GM10847 (cell line): Measurements from ENCODE around the gene MGAT5.

ENCODE experiments used
- POLR2A ChIP-seq: IDR thresholded peaks from 2 replicates; pipeline ENCODE4 v1.6.1; 2011; ENCODE audit not compliant: insufficient read length; ENCODE audit errors: extremely low read depth

The MGAT5 gene

DNA sequence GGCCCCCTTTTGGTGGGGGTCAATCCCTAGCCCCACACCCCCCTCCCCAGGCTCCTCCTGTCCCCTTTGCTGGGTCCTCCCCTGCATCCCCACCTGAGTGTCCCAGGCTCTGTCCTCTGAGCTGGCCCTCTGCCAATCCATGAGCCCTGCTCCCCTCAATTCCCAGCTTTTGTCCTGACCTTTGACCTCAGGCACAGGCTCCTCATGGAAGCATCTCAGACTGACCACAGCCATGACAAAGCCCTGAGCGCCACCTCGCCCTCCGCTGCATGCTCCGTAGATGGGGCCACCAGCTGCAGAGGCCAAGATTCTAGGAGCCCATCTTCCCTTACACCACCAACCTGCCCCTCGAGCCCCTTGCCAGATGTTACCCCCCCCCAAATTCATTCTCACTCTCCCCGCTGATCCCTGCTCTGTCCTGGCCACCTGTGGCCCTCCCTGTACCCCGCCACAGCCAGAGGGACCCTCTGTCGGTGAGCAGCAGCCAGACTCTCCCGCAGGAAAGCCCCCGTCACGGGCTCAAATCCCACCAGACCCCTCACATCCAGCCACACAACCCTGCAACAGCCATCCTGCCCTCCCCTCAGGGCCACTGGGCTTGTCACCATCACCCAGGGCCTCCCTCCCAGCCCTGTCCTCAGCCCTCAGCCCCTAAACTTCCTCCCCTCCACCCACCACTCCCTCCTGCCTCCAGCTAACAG lies 206.0 kb downstream of the MGAT5 start:
- TF ChIP-seq POLR2A: no peak

DNA sequence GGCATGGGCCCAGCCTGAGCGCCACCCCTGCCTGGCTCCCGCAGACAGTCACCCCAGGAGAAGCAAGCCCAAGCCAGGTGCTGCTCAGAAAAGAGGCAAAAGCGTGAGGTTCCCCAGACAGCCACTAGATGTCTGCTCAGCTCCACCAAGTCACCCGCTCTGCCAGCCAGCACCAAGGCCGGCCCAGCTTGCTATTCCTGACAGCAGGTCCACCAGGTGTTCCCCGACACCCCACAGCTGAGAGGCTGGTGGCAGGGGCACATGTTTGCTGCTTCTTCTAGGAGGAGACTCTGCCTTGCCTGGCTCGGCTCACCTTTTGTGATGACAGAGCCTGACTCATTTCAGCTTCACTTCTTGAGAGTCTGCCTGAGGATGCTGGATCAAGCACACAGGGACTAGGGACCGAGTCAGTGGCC lies 206.7 kb downstream of the MGAT5 start:
- TF ChIP-seq POLR2A: no peak

DNA sequence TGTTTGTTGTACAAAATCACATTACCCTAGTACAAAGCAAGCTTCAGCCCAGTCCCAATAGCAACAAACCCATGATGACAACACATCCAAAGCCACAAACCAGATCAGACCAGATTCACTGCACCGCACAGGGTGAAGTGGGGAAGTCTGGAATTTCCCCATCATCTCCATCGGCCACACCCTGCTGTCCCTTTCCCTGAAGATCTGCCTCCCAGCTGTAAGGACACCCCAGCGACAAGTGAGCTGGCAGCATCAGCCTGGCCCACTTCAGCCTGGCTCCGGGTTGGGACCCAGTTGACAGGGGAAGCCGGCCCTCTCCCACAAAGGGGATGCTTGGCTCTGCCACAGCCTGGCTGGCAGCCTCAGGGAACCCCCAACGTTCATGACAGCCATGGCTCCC lies 207.6 kb downstream of the MGAT5 start:
- no peak for TF ChIP-seq POLR2A

DNA sequence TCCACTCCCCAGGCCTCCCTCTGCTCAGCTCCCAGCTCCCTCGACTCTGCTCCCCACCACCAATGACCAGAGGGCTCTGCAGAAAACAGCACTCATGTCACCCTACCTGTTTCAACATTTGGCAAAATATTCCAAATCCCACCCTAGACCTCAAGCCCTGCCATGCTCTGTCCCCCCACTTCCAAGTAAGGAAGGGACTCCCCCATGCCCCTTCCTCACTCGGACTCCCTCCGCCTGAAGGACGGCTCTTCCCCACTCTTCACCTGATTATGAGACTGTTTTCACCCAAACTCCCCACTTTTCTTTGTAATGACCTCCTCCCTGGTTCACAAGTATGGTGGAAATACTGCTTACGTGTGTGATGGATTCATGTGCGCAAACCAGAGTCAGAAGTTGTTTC lies 208.4 kb downstream of the MGAT5 start:
- TF ChIP-seq POLR2A: no peak

DNA sequence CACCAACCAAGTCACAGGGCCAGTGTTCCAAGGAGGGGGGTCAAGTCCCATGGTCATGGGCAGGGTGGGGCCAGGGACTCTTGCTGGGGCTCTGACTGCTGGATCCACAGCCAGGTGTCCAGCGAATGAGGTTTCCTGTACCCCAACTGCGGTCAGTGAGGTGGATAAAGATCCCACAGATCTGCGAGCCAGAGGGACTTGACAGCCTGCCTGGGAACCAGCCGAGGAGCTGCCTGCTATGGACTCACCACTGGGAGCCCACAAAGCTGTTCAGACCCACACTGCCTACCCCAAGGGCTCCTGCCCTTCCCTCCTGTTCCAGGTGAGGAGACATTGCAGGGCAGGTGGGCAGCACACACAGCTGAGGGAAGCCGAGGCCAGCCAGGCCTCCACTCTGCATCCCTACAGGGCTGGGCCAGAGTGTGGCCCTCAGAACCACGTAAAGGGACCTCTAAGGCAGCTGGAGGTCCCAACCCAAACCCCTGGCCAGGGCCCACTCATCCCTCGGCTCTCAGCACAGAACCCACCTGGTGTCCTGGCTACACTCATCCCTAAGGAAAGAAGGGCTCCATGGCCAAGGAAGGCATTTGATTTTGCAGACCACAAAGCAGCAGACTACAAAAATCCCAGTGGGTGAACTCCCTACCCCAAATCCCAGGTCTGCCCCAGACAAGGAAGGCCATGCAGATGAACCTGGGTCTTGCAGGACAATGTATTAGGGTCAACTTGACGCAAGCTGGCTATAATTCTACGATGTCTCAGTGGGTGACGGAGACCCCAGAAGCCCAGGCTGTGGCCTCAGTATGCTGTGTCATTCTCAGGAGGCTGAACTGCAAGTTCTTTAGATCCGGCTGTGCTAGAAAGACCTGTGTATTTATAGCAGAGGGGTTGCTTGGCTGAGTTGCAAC lies 209.2 kb downstream of the MGAT5 start:
- TF ChIP-seq POLR2A: no peak

DNA sequence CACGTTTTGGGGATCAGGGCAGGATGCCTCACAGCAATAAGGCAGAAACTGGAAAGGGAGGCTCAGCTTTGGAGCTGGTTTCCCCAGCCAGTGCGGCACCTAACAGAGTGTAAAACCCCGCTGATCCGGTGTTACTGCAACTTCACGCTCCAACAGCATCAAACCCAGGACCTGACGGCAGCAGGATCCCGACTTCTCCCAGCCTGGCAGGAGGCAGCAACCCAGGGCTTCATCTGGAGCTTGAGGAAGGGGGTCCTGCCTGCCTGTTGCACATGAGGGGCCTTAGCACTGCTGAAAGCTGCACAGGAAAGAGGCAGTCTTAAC lies 209.8 kb downstream of the MGAT5 start:
- no peak for TF ChIP-seq POLR2A

DNA sequence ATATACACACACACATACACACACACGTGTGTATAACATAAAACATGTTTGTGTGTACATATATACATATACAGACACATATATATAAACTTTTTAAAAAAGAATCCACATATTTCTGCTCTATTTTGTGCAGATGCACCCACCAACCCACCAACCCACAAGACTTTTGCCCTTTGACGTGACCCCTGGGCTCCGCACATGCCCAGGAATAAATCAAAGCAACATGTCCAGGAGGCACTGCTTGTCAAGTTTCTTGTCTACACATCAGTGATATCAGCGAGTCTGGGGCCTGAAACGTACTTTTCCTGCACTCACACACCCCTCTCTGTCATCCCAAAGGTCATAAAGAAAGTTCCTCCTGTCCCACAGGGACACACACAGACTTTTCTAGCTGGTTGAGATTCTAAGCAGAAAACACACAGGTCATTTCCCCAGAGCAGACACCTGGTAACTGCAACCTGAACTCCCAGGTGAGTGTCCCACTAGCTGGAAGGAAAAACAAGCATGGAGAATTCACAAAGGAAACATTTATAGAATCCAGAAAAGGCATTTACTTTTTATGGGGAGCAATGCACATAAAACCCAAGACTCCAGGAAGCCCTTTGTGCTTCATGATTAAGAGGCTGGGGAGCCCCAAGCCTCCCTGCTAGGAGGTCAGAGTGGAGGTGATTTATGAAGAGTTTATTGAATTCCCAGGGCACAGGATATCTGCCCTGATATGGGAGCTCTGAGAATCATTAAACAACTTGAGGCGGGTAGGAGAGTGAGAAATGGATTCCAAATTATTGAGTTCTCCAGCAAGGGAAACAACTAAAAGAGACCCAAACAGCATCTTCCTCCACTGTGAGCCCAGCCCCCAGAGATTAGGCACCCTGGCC lies 211.6 kb downstream of the MGAT5 start:
- no peak for TF ChIP-seq POLR2A

DNA sequence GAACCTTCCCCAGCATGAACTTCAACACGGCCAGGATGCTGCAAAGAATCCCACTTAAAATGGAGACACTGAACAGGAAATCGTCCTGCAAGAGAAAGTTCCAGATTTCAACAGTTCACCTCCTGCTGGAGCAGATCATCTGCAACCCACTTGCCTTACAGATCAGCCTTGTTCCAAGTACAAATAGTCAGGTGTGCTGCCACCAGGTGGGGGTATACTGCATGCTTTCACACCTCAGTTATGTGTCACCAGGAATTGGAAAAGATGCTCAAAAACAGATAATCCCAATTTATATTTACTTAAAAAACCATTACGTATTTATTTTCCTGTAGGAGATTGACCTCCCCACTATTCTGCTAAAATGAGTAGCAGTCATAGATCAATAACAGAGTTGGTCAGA lies 212.3 kb downstream of the MGAT5 start:
- no peak for TF ChIP-seq POLR2A

DNA sequence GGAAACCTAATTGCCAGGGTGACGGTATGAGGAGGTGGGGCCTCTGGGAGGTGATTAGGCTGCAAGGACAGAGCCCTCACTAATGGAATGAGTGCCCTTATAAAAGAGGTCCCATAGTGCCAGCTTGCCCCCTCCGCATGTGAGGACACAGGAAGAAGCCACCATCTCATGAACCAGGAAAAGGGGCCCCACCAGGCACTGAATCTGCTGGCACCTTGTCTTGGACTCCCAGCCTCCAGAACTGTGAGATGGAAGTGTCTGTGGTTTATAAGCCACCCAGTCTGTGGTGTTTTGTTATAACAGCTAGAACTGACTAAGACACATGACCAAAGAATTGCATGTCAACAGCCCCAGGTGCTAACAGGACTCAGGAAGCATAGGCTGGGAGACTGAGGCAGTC lies 214.3 kb downstream of the MGAT5 start:
- TF ChIP-seq POLR2A: no peak

DNA sequence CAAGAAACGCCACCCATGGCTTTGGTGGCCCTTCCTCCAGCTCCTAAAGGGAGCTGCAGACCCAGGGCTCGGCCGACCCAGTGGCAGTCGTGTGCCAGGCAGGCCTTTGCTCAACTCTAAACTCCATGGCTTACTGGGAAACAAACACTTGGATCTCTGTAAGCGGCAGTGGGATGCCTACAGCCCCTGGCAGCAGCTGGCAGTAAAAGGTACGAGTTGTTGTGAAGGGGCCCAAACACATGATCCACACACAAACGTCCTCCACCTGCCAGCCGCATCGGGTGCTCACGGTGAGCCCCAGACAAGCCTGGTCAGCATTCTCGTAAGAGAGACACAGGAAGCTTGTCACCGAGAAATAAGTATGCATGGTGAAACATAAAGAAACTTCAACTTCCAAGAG lies 214.9 kb downstream of the MGAT5 start:
- TF ChIP-seq POLR2A: no peak

DNA sequence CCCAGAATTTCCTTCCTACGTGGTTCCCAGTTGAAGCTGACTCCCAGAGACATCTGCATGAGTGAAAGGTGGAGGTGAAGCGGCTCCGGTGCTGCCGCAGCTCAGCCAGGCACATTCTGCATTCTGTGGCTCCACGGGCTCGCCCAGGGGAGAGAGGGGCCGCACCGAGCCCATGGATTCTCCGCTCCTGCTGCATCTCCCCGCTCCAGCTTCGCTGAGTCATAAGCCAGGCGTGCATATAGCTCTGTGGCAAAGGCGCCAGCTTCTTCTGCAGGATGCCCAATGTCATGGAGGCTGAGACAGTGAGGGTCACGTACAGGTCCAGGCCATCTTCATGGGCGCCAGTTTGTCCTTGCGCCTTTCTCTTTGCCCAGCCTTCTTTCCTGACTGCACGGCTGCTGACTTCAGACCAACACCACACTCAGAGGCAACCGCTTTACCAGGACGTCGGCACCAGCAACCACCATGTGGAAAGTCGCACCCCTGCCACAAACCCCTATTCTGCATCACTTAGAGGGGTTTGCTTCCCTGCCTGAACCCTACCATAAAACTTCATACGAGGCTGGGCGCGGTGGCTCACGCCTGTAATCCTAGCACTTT lies 215.7 kb downstream of the MGAT5 start:
- TF ChIP-seq POLR2A: no peak

DNA sequence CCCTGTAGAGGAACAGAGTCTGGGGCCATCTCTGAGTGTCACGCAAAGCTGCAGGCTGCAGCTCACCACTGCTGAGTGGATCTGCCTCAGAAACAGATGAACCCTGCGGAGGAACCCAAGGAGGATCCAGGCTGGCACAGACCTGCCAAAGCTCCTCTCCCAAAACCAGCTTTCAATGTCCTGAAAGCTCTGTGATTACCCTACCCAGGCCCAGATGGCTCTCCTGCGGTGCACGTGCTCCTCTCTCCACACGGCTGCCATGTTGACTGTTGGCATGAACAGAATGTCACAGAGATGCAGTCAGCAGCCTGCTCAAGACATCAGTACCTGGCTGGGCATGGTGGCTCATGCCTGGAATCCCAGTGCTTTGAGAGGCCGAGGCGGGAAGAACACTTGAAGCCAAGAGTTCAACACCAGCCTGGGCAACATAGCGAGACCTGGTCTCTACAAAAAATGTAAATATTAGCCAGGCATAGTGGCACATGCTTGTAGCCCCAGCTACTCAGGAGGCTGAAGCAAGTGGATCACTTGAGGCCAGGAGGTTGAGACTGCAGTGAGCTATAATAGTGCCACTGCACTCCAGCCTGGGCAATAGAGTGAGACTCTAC lies 216.8 kb downstream of the MGAT5 start:
- no peak for TF ChIP-seq POLR2A

DNA sequence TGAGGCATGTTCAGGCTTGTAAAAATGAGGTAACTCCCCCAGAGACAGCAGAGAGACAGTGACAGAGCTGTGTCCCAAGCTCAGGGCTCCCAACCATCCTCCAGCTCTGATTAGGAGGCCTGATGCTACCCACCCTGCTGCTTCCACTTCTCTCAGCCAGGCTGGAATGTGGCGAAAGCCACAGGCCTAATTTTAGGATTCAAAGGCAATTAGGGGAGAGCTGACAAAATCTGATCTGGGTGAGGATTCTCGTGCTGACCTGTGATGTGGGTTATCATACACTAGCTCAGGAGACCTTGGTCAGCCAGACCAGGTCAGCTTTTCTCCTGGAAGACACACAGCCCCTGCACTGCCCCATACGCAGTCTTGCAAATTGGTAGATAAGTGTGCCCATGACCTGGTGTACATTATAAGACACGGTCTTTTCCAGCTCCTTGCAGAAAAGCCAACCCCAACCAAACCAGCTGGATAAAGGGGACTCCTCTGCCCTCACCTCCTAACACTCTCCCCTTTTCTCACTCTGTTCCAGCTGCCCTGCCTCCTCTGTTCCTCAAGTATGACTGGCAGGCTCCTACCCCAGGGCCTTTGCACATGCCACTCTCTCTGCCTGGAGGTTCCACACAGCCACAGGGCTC lies 225.9 kb downstream of the MGAT5 start:
- TF ChIP-seq POLR2A: no peak

DNA sequence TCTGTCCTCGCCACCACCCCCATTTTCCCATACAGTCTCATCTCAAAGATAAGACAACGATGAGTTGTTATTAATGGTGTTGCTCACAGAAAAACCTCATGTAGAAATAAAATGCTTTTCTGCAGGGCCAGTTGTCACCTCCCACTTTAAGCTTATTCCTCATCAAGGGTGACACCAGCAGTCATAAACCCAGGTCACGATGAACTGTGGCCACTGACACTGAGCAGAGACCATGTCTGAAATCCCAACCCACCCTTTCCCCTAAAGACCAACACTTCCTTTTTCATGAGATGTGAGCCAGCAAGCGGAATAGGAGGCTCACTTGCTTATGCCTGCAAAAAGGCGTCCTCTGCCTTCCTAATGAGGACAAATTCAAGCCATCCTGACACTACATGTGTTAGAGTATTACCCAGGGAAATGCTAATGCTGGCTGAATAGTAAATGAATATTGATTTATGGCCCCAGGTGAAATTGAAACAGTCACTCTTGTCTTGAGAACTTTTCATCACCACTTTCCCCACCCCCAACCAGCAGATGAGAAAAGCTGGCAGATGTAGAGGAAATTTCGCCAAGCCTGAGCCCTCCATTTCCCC lies 228.4 kb downstream of the MGAT5 start:
- TF ChIP-seq POLR2A: no peak

DNA sequence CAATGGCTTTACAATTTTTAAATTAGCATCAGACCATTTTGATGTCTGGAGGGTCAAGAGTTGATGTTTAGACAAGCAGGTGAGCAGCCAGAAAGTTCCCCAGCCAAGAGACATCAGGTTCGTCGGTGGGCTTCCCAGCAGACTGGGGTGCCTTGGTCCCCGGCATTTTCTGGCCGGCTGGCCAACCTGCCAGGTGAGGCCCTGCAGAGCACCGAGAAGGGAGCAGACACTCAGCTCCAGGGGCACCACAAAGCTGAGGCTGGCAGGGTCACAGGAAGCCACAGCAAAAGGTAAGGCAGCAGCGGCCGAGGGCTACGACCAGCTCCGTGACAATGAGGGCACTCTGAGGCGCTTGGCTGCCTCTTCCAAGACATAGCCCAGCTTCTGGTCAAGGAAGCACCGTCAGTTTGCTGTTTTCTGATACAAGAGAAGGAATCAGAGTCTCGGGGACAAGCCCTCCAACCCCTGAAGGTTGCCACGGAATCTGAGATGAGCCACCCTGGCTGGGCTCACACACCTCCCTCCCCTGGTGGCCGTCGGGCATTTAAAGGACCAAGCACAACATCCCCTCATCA lies 229.0 kb downstream of the MGAT5 start:
- no peak for TF ChIP-seq POLR2A
